Hematopoietic multipotent progenitor cell treated with erythropoietin and hydrocortisone succinate and interleukin-3 and kit ligand, for 8 days (in vitro differentiated cells): ENCODE results near the gene CDK6.

Experiments used
- DNase-seq: peaks from one replicate; pipeline ENCODE4 v3.0.0-alpha.2; 2015

Gene CDK6

GRCh38 chr7:92639966-92640365 lies 196.4 kb downstream of the CDK6 start:
- DNase-seq = no peak

- DNase-seq = peak; percentile 83
Observed at GRCh38 chr7:92639213-92639896, 197.0 kb downstream of the CDK6 start.

GRCh38 chr7:92636018-92636560 lies 200.3 kb downstream of the CDK6 start:
- DNase-seq = no peak

- DNase-seq = no peak
Observed at GRCh38 chr7:92635538-92635937, 200.8 kb downstream of the CDK6 start.

- DNase-seq = no peak
Observed at GRCh38 chr7:92634924-92635519, 201.4 kb downstream of the CDK6 start.

- DNase-seq = no peak
Observed at GRCh38 chr7:92634205-92634604, 202.2 kb downstream of the CDK6 start.

GRCh38 chr7:92633211-92633906 lies 203.0 kb downstream of the CDK6 start:
- peak; percentile 83 for DNase-seq

- no peak for DNase-seq
Observed at GRCh38 chr7:92632791-92633190, 203.6 kb downstream of the CDK6 start.

- no peak for DNase-seq
Observed at GRCh38 chr7:92631850-92632487, 204.4 kb downstream of the CDK6 start.

- peak; percentile 93 for DNase-seq
Observed at GRCh38 chr7:92631067-92631849, 205.1 kb downstream of the CDK6 start.

- DNase-seq = no peak
Observed at GRCh38 chr7:92629779-92630178, 206.6 kb downstream of the CDK6 start.

- no peak for DNase-seq
Observed at GRCh38 chr7:92627956-92628355, 208.4 kb downstream of the CDK6 start.

GRCh38 chr7:92626281-92626809 lies 210.0 kb downstream of the CDK6 start:
- DNase-seq = peak; percentile 5

- DNase-seq = peak; percentile 4
Observed at GRCh38 chr7:92625617-92626016, 210.8 kb downstream of the CDK6 start.

- no peak for DNase-seq
Observed at GRCh38 chr7:92624298-92624996, 211.9 kb downstream of the CDK6 start.

GRCh38 chr7:92623544-92623943 lies 212.8 kb downstream of the CDK6 start:
- DNase-seq = peak; percentile 44

- peak; percentile 45 for DNase-seq
Observed at GRCh38 chr7:92622685-92623084, 213.7 kb downstream of the CDK6 start.

- no peak for DNase-seq
Observed at GRCh38 chr7:92622030-92622429, 214.3 kb downstream of the CDK6 start.

GRCh38 chr7:92621561-92622023 lies 214.8 kb downstream of the CDK6 start:
- peak; percentile 24 for DNase-seq

- DNase-seq = peak; percentile 93
Observed at GRCh38 chr7:92621026-92621540, 215.3 kb downstream of the CDK6 start.

GRCh38 chr7:92615861-92616260 lies 220.5 kb downstream of the CDK6 start:
- no peak for DNase-seq
